ENCODE results near the gene UBE3B.

DNA sequence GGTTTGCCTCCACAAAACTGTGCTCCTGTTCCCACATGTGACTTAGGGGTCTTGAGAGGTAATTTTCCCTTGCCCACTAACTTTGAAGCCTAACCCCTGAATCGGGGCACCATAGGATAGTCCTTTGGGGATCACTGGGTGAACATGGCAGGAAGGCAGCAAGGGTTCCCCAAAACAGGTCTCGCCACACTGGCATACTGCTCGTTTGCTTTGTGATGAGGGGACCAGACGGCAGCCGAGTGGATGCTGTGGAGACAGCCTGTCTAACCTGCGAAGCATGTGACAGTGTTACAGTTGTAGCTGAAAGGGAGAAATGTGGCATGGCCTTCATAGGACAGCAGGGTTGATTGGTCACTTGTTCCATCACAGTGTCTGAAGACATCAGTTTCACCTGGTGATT lies 42.4 kb downstream of the UBE3B start:
- TF ChIP-seq, protein P1, sequence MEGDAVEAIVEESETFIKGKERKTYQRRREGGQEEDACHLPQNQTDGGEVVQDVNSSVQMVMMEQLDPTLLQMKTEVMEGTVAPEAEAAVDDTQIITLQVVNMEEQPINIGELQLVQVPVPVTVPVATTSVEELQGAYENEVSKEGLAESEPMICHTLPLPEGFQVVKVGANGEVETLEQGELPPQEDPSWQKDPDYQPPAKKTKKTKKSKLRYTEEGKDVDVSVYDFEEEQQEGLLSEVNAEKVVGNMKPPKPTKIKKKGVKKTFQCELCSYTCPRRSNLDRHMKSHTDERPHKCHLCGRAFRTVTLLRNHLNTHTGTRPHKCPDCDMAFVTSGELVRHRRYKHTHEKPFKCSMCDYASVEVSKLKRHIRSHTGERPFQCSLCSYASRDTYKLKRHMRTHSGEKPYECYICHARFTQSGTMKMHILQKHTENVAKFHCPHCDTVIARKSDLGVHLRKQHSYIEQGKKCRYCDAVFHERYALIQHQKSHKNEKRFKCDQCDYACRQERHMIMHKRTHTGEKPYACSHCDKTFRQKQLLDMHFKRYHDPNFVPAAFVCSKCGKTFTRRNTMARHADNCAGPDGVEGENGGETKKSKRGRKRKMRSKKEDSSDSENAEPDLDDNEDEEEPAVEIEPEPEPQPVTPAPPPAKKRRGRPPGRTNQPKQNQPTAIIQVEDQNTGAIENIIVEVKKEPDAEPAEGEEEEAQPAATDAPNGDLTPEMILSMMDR (IDR thresholded peaks at IDR 0.05; ENCODE audit: insufficient read depth, low read length) = no peak
- TF ChIP-seq POLR2AphosphoS5 (IDR thresholded peaks at IDR 0.05; ENCODE audit: low read depth) (no peak), REST (IDR thresholded peaks at IDR 0.05; ENCODE audit: insufficient replicate concordance, low read depth) (no peak), GABPA (IDR thresholded peaks at IDR 0.05; ENCODE audit: low read depth) (no peak), SPI1 (IDR thresholded peaks at IDR 0.05; ENCODE audit: borderline replicate concordance, low read depth) (no peak)
